Muscle of leg (tissue), 11 donors: ENCODE data around the gene ATP6V1B1. TPM values are rescaled to one million over a fixed set of nuclear protein-coding genes. Genes with fewer than 3 reads are reported as not detected.
A peak's percentile ranks its signal among the peaks of the same experiment; 100 is the strongest.

Experiments
- DNase-seq: peaks from one replicate; pipeline ENCODE4 v3.0.0; 2013
- H3K27ac ChIP-seq: one replicate; pipeline ENCODE4 v1.5.1; 2013; ENCODE audit warnings: mild to moderate bottlenecking, low read length, control low read depth
- H3K27me3 ChIP-seq: one replicate; pipeline ENCODE4 v1.6.1; 2013; ENCODE audit warnings: low read length; ENCODE audit not compliant: control insufficient read depth, insufficient read depth
- H3K36me3 ChIP-seq: one replicate; pipeline ENCODE4 v1.6.1; 2013; ENCODE audit warnings: low read length; ENCODE audit not compliant: control insufficient read depth, insufficient read depth
- H3K4me1 ChIP-seq: one replicate; pipeline ENCODE4 v1.6.1; 2013; ENCODE audit warnings: low read length; ENCODE audit not compliant: control insufficient read depth, insufficient read depth
- H3K4me3 ChIP-seq: one replicate; pipeline ENCODE4 v1.5.1; 2013; ENCODE audit warnings: low read length, control low read depth
- H3K9me3 ChIP-seq: replicated peaks from 2 replicates; pipeline ENCODE4 v1.6.1; 2013; ENCODE audit warnings: low read depth, low read length; ENCODE audit not compliant: control insufficient read depth
- WGBS: methylation state at CpG from one replicate; pipeline ENCODE4 v1.1.5; 2013; ENCODE audit warnings: missing lambda C conversion rate; ENCODE audit not compliant: insufficient coverage; 5-methylcytosine and 5-hydroxymethylcytosine counted together
- polyA plus RNA-seq, 8 donors: library from polyadenylated mRNA; unstranded; fragments of 120-200 nt; gene quantifications; one replicate each; pipeline versions ENCODE4 v1.2.1 to v1.2.3, GENCODE V29; 2013; ENCODE audit warnings: inconsistent platforms in 1 of 8, low replicate concordance in 1 of 8; ENCODE audit not compliant: insufficient read length in 8 of 8, insufficient read depth in 1 of 8
- total RNA-seq: library from RNA; stranded (reverse); fragments of 120-200 nt; gene quantifications from one replicate; pipeline ENCODE4 v1.2.4, GENCODE V29; 2013

Gene ATP6V1B1
- total and polyA plus RNA-seq, 9 donors = 0.30 to 2.7 (median 0.80) TPM

- DNase-seq = no peak
- WGBS = 70% methylated on average over 6 of the region's 10 CpGs
- no peaks in the 10 kb centered on the region for H3K9me3 ChIP-seq
- H3K27me3 ChIP-seq = peaks cover 28% of the 10 kb centered on the region
- H3K4me1 ChIP-seq = peaks cover 43% of the 10 kb centered on the region
- H3K4me3 ChIP-seq = no peak overlapping the region
- no peak overlapping the region for H3K27ac ChIP-seq
- no peaks in the 10 kb centered on the region for H3K36me3 ChIP-seq
Measured at GRCh38 chr2:70936979-70937811, 1.5 kb downstream of the ATP6V1B1 start.

- no peaks in the 10 kb centered on the region for H3K9me3 ChIP-seq
- DNase-seq = no peak
- H3K4me3 ChIP-seq = no peak overlapping the region
- peaks cover 45% of the 10 kb centered on the region for H3K4me1 ChIP-seq
- H3K27me3 ChIP-seq = peaks cover 28% of the 10 kb centered on the region
- WGBS = 20% methylated on average over 1 of the region's 10 CpGs
- no peaks in the 10 kb centered on the region for H3K36me3 ChIP-seq
- H3K27ac ChIP-seq = no peak overlapping the region
Measured at GRCh38 chr2:70937866-70938585, 2.3 kb downstream of the ATP6V1B1 start.

GRCh38 chr2:70938586-70938950 is 2.9 kb downstream of the ATP6V1B1 start:
- no peak overlapping the region for H3K27ac ChIP-seq
- WGBS = 44% methylated on average over 2 of the region's 3 CpGs

GRCh38 chr2:70939001-70939838 is 3.5 kb downstream of the ATP6V1B1 start:
- Histone ChIP-seq H3K4me1 (peaks cover 50% of the 10 kb centered on the region), H3K4me3 (no peak overlapping the region), H3K27ac (no peak overlapping the region), H3K36me3 (no peaks in the 10 kb centered on the region), H3K27me3 (peaks cover 28% of the 10 kb centered on the region), H3K9me3 (no peaks in the 10 kb centered on the region)
- WGBS = 31% methylated on average over 24 of the region's 30 CpGs
- no peak for DNase-seq

More at GRCh38 chr2:70938586-70938950, 2.9 kb downstream of the ATP6V1B1 start:
- H3K4me3 ChIP-seq = no peak overlapping the region
- no peaks in the 10 kb centered on the region for H3K36me3 ChIP-seq
- peaks cover 28% of the 10 kb centered on the region for H3K27me3 ChIP-seq
- H3K4me1 ChIP-seq = peaks cover 49% of the 10 kb centered on the region
- DNase-seq = no peak
- H3K9me3 ChIP-seq = no peaks in the 10 kb centered on the region

GRCh38 chr2:70939839-70940580 is 4.3 kb downstream of the ATP6V1B1 start:
- Histone ChIP-seq H3K27ac (no peak overlapping the region), H3K4me1 (peaks cover 50% of the 10 kb centered on the region), H3K27me3 (peaks cover 28% of the 10 kb centered on the region), H3K4me3 (no peak overlapping the region), H3K9me3 (no peaks in the 10 kb centered on the region), H3K36me3 (no peaks in the 10 kb centered on the region)
- 57% methylated on average over 8 of the region's 10 CpGs for WGBS
- no peak for DNase-seq

GRCh38 chr2:70941186-70941585 is 5.5 kb downstream of the ATP6V1B1 start:
- DNase-seq = no peak
- no peaks in the 10 kb centered on the region for H3K9me3 ChIP-seq
- H3K27me3 ChIP-seq = peaks cover 29% of the 10 kb centered on the region
- peaks cover 40% of the 10 kb centered on the region for H3K4me1 ChIP-seq
- WGBS = 70% methylated on average over 3 of the region's 6 CpGs
- H3K27ac ChIP-seq = no peak overlapping the region
- H3K4me3 ChIP-seq = no peak overlapping the region
- H3K36me3 ChIP-seq = no peaks in the 10 kb centered on the region

GRCh38 chr2:70941701-70942100 is 6.0 kb downstream of the ATP6V1B1 start:
- Histone ChIP-seq H3K4me1 (peaks cover 38% of the 10 kb centered on the region), H3K9me3 (no peaks in the 10 kb centered on the region), H3K27ac (no peak overlapping the region), H3K36me3 (no peaks in the 10 kb centered on the region), H3K27me3 (peaks cover 31% of the 10 kb centered on the region), H3K4me3 (no peak overlapping the region)
- no peak for DNase-seq
- WGBS = 88% methylated on average over 5 of the region's 5 CpGs

GRCh38 chr2:70942396-70943204 is 6.9 kb downstream of the ATP6V1B1 start:
- DNase-seq = peak; percentile 49
- Histone ChIP-seq H3K27me3 (peaks cover 39% of the 10 kb centered on the region), H3K4me1 (peaks cover 30% of the 10 kb centered on the region), H3K27ac (no peak overlapping the region), H3K9me3 (no peaks in the 10 kb centered on the region), H3K4me3 (no peak overlapping the region), H3K36me3 (no peaks in the 10 kb centered on the region)
- 50% methylated on average over 3 of the region's 6 CpGs for WGBS
